HepG2 (cell line): ENCODE measurements around the gene CRADD. TPM values are rescaled to one million over a fixed set of nuclear protein-coding genes. Genes with fewer than 3 reads are reported as not detected.

ENCODE experiments used
- BORCS8-MEF2B ChIP-seq: sonication (generic); formaldehyde crosslinking; IDR thresholded peaks from 2 replicates; pipeline ENCODE4 v1.8.0; 2022; ENCODE audit warnings: mild to moderate bottlenecking, missing genetic modification reagents
- KDM3A ChIP-seq: IDR thresholded peaks from 2 replicates; pipeline ENCODE4 v1.6.1; 2018; ENCODE audit warnings: low read depth, missing compliant biosample characterization
- MED1 ChIP-seq: sonication (generic); formaldehyde crosslinking; IDR thresholded peaks from 2 replicates; pipeline ENCODE4 v1.4.0; 2020; ENCODE audit warnings: missing genetic modification reagents
- PBX2 ChIP-seq: IDR thresholded peaks from 2 replicates; pipeline ENCODE4 v1.6.1; 2016; ENCODE audit warnings: control low read depth
- POGZ ChIP-seq: sonication (generic); formaldehyde crosslinking; IDR thresholded peaks from 2 replicates; pipeline ENCODE4 v1.4.0; 2020; ENCODE audit warnings: mild to moderate bottlenecking, missing genetic modification reagents
- POLR2G ChIP-seq: fragments of 200-400 bp; formaldehyde crosslinking; IDR thresholded peaks from 2 replicates; pipeline ENCODE4 v1.6.1; 2018; ENCODE audit warnings: mild to moderate bottlenecking, low read depth, low read length, moderate library complexity
- PRPF4 ChIP-seq: fragments of 200-400 bp; formaldehyde crosslinking; IDR thresholded peaks from 2 replicates; pipeline ENCODE4 v1.6.1; 2016; ENCODE audit warnings: low read length, low read depth; ENCODE audit not compliant: poor library complexity, severe bottlenecking
- RFX5 ChIP-seq: IDR thresholded peaks from 2 replicates; pipeline ENCODE4 v1.6.1; 2011; ENCODE audit warnings: low read depth, low read length, improper control_type of control experiment
- RFXAP ChIP-seq: sonication (generic); formaldehyde crosslinking; IDR thresholded peaks from 2 replicates; pipeline ENCODE4 v1.4.0; 2020; ENCODE audit warnings: missing genetic modification reagents, borderline replicate concordance
- RNF2 ChIP-seq: fragments of 450-650 bp; conservative IDR thresholded peaks from 2 replicates; pipeline ENCODE4 v1.6.1; 2016; ENCODE audit warnings: low read depth
- XRCC5 ChIP-seq: fragments of 200-400 bp; formaldehyde crosslinking; optimal IDR thresholded peaks from 2 replicates; pipeline ENCODE3; 2017; ENCODE audit warnings: mild to moderate bottlenecking, low read length
- ZBTB7A ChIP-seq: sonication (generic); formaldehyde crosslinking; IDR thresholded peaks from 2 replicates; pipeline ENCODE4 v1.8.0; 2022; ENCODE audit warnings: mild to moderate bottlenecking, missing genetic modification reagents
- ZNF296 ChIP-seq: sonication (generic); formaldehyde crosslinking; conservative IDR thresholded peaks from 2 replicates; pipeline ENCODE4 v1.5.0; 2020; ENCODE audit warnings: mild to moderate bottlenecking, missing genetic modification reagents
- ZNF589 ChIP-seq: sonication (generic); formaldehyde crosslinking; conservative IDR thresholded peaks from 2 replicates; pipeline ENCODE4 v1.8.0; 2022; ENCODE audit warnings: mild to moderate bottlenecking, moderate library complexity, missing genetic modification reagents
- ZNF891 ChIP-seq: sonication (generic); formaldehyde crosslinking; IDR thresholded peaks from 2 replicates; pipeline ENCODE4 v1.5.0; 2020; ENCODE audit warnings: mild to moderate bottlenecking, missing genetic modification reagents
- polyA plus RNA-seq, 8 experiments: library from polyadenylated mRNA; depleted of rRNA in 3 of 8; stranded (reverse) in 7 of 8; unstranded in 1 of 8; fragments of >200 nt; fragmentation: Illumina TruSeq in 4 of 8; extraction: Trizol in 4 of 8; gene quantifications; 2 replicates each; pipeline versions ENCODE4 v1.2.1 to v1.2.3, GENCODE V29; 2011 to 2016; ENCODE audit warnings: low read depth in 4 of 8, missing spikeins in 1 of 8, mixed read lengths in 1 of 8; ENCODE audit not compliant: insufficient read depth in 1 of 8
- total RNA-seq, 5 experiments: library from RNA; depleted of rRNA; stranded (reverse); fragments of >200 nt; fragmentation: Illumina TruSeq; extraction: Trizol; gene quantifications; 2 replicates each; pipeline ENCODE4 v1.2.3, GENCODE V29; 2016; ENCODE audit warnings: low read depth in 1 of 5
- TF ChIP-seq, protein P1 (sequence below): sonication (generic); formaldehyde crosslinking; IDR thresholded peaks from 2 replicates; pipeline ENCODE4 v1.8.1; 2023; ENCODE audit warnings: mild to moderate bottlenecking, missing genetic modification reagents
- TF ChIP-seq, protein P2 (sequence below): sonication (generic); formaldehyde crosslinking; IDR thresholded peaks from 2 replicates; pipeline ENCODE4 v1.4.0; 2020; ENCODE audit warnings: mild to moderate bottlenecking, missing genetic modification reagents, borderline replicate concordance
- TF ChIP-seq, protein P3 (sequence below): sonication (generic); formaldehyde crosslinking; IDR thresholded peaks from 2 replicates; pipeline ENCODE4 v1.9.0; 2022; ENCODE audit warnings: missing genetic modification reagents, mild to moderate bottlenecking, borderline replicate concordance

CRADD gene
- total and polyA plus RNA-seq, 2 of the 13 experiments (the other 11 are each of a cell fraction or from before 2014, with no cell fraction given), result 12.4 to 18.8 TPM

GRCh38 chr12:93663006-93663728 lies 14.0 kb upstream of the CRADD start (continued):
- TF ChIP-seq, protein P1, sequence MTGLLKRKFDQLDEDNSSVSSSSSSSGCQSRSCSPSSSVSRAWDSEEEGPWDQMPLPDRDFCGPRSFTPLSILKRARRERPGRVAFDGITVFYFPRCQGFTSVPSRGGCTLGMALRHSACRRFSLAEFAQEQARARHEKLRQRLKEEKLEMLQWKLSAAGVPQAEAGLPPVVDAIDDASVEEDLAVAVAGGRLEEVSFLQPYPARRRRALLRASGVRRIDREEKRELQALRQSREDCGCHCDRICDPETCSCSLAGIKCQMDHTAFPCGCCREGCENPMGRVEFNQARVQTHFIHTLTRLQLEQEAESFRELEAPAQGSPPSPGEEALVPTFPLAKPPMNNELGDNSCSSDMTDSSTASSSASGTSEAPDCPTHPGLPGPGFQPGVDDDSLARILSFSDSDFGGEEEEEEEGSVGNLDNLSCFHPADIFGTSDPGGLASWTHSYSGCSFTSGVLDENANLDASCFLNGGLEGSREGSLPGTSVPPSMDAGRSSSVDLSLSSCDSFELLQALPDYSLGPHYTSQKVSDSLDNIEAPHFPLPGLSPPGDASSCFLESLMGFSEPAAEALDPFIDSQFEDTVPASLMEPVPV (CRISPR knock-in tag), result 0 out of 2 replicates have a peak, but pooled peaks have one; percentile 38
- TF ChIP-seq ZNF296 (CRISPR knock-in tag) (no peak), ZNF891 (CRISPR knock-in tag) (no peak), PBX2 (CRISPR knock-in tag) (no peak), KDM3A (CRISPR knock-in tag) (0 out of 2 replicates have a peak, but pooled peaks have one; percentile 60), POLR2G (no peak), BORCS8-MEF2B (CRISPR knock-in tag) (peak; percentile 87), POGZ (peak; percentile 100), XRCC5 (peak; percentile 52), RFXAP (CRISPR knock-in tag) (peak; percentile 49; the same call in 1 of the 2 replicates), ZNF589 (no peak), RNF2 (no peak), RFX5 (no peak), ZBTB7A (CRISPR knock-in tag) (no peak), PRPF4 (no peak), MED1 (CRISPR knock-in tag) (peak; percentile 95)
- TF ChIP-seq, protein P2, sequence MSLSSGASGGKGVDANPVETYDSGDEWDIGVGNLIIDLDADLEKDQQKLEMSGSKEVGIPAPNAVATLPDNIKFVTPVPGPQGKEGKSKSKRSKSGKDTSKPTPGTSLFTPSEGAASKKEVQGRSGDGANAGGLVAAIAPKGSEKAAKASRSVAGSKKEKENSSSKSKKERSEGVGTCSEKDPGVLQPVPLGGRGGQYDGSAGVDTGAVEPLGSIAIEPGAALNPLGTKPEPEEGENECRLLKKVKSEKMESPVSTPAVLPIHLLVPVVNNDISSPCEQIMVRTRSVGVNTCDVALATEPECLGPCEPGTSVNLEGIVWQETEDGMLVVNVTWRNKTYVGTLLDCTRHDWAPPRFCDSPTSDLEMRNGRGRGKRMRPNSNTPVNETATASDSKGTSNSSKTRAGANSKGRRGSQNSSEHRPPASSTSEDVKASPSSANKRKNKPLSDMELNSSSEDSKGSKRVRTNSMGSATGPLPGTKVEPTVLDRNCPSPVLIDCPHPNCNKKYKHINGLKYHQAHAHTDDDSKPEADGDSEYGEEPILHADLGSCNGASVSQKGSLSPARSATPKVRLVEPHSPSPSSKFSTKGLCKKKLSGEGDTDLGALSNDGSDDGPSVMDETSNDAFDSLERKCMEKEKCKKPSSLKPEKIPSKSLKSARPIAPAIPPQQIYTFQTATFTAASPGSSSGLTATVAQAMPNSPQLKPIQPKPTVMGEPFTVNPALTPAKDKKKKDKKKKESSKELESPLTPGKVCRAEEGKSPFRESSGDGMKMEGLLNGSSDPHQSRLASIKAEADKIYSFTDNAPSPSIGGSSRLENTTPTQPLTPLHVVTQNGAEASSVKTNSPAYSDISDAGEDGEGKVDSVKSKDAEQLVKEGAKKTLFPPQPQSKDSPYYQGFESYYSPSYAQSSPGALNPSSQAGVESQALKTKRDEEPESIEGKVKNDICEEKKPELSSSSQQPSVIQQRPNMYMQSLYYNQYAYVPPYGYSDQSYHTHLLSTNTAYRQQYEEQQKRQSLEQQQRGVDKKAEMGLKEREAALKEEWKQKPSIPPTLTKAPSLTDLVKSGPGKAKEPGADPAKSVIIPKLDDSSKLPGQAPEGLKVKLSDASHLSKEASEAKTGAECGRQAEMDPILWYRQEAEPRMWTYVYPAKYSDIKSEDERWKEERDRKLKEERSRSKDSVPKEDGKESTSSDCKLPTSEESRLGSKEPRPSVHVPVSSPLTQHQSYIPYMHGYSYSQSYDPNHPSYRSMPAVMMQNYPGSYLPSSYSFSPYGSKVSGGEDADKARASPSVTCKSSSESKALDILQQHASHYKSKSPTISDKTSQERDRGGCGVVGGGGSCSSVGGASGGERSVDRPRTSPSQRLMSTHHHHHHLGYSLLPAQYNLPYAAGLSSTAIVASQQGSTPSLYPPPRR (CRISPR knock-in tag), result no peak; the same call in 1 of the 2 replicates
- TF ChIP-seq, protein P3, sequence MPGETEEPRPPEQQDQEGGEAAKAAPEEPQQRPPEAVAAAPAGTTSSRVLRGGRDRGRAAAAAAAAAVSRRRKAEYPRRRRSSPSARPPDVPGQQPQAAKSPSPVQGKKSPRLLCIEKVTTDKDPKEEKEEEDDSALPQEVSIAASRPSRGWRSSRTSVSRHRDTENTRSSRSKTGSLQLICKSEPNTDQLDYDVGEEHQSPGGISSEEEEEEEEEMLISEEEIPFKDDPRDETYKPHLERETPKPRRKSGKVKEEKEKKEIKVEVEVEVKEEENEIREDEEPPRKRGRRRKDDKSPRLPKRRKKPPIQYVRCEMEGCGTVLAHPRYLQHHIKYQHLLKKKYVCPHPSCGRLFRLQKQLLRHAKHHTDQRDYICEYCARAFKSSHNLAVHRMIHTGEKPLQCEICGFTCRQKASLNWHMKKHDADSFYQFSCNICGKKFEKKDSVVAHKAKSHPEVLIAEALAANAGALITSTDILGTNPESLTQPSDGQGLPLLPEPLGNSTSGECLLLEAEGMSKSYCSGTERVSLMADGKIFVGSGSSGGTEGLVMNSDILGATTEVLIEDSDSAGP (CRISPR knock-in tag), result peak; percentile 51; the same call in 1 of the 2 replicates
